SKM-1 (cell line): ENCODE data around the gene CLTA.

Experiments
- DNase-seq: peaks from one replicate; lab custom pipeline; 2025; ENCODE audit not compliant: unreplicated experiment; lab: John Stamatoyannopoulos, UW

The CLTA gene

GRCh38 chr9:36188212-36188611 is 2.5 kb upstream of the CLTA start:
- no peak for DNase-seq

DNA sequence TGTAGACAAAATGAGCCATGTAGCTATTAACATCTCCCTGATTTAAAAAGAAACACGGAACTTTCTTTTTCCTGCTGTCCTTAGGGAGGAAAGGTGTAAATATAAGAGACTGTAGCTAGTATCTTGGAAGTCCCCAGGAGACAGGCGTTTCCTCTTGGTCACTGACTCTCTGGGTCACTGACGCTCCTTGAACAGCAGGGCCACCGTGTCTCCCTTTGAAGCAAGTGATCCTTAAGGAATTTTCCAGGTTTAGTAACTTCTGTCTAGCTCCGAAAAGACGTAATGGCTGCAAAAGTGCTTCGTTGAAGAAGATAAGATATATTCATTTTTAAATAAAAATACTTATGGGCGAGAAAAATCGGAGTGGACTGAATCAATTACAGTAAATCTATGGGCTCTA is 745 bp upstream of the CLTA start:
- no peak for DNase-seq

DNA sequence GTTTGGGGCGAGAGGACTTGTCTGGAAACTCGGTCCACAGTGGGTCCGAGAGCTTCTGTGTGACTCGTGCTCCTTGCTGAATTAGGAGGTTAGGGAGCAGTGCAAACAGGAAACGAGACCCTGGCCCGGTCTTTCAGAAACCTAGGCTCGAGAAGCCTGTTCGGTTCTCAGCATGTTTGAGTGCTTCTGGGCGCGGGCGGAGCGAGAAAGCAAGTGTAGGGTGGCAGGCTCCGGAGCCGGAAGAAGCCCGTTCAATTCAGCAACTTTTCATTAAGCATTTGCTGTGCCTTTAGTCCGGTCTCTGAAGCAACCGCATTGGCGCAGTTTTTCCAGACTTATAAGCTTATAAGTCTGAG is 547 bp downstream of the CLTA start:
- no peak for DNase-seq

- DNase-seq, result no peak
These were observed 965 bp downstream of the CLTA start for GRCh38 chr9:36191686-36192085.

GRCh38 chr9:36192196-36192595 is 1.5 kb downstream of the CLTA start:
- no peak for DNase-seq

GRCh38 chr9:36193023-36193422 is 2.3 kb downstream of the CLTA start:
- no peak for DNase-seq

DNA sequence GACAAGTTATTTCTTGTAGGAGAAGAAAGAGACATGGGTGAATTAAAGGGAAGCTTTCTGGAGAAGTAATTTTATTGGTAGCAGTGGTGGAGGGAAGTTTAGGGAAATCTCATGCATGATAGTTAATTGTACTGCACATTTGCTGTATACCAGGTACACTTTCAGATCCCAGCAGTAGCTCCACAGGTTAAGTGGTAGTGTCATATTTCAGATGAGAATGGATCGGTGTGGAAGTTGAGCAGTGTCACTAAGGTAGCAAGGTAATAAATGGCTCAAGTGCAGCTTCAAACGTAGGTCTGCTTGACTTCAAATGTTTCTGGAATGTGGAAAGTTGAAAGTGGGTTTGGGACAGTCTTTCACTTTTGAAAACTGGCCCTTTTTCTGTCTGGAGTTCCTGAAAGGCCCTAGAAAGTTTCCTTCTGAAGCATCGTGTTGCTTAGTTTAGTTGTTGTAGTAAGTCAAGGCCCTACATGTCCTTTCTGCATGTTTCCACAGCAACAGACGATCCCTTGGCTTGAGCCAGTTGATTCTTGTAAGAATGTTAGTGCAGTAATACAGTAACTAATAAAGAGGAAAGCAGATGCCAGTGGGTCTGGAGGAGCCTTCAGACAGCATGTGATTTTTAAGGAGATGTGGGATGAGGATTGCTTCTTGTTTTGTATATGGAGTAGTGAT is 3.7 kb downstream of the CLTA start:
- no peak for DNase-seq

- DNase-seq, result no peak
These were observed 14.3 kb downstream of the CLTA start for GRCh38 chr9:36204906-36205547.

DNA sequence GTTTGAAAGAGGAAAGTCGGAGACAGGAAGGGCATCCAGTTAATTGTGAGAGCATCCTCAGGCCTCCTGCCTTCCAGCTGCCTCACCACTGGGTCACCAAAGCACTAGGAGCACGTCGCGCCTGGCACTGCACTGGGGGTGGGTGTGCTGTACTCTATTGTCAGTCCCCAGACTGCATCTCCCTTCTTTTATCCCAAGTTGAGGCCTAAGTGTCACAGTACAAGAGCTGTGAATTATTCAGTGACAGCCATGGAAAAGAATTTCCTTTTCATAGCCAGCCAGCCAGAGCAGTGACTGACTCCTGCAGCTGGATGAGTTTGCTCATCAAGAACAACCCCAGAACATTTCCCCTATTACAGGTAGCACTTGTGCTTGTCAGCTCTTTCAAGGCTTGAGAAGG is 16.3 kb downstream of the CLTA start:
- DNase-seq, result no peak

GRCh38 chr9:36207546-36208012 is 16.9 kb downstream of the CLTA start:
- DNase-seq, result no peak

DNA sequence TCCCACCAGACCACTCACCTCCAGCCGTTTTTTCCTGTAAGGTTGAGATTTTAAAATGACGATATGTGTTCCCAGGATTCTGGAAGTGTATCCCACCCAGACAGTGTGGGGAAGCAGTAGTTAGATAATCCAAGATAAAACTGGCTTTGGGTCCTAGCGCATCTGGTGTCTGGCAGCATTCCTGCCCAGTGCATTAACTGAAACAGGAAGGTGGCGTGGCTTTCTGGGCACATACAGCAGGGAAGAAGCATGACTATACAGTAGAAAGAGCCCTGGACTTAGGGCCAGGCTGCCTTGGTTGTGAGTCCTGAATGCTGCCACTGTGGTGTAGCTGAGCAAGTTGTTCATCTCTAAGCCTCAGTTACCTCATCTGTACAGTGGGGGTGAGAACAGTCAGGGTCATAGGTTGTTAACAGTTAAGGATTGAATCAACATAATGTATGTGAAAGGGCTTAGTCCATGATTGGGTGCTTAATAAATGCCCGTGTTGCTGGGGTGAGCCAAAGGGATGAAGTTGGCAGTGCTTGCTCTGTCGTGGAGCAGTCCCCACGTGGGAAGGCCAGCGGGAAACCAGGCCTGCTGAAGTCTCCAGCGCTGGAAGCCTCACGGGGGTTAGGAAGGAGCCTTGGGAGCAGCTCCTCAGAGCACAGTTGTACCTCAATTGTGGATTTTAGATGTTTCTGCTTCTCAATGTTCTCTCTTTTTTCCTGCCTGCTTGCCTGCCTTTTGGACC is 18.0 kb downstream of the CLTA start:
- no peak for DNase-seq

DNA sequence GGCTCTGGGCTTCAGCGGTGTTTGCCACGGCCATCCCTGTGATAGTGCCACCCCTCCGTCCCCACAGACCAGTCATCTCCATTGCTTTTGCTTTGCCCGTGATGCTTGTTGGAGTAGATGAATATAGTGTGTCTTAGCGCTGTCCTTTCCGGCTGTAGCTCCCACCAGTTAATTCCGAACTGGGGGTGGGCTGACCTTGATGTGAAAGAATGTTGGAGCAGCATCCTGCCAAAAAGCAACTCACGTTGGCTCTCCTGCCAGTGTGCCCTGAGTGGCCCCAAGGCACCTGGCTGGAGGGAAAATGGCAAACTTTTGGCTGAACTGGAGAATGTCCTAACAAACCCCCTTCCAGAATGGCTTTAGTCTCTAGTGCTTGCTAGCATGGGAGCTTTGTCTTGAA is 20.0 kb downstream of the CLTA start:
- no peak for DNase-seq

DNA sequence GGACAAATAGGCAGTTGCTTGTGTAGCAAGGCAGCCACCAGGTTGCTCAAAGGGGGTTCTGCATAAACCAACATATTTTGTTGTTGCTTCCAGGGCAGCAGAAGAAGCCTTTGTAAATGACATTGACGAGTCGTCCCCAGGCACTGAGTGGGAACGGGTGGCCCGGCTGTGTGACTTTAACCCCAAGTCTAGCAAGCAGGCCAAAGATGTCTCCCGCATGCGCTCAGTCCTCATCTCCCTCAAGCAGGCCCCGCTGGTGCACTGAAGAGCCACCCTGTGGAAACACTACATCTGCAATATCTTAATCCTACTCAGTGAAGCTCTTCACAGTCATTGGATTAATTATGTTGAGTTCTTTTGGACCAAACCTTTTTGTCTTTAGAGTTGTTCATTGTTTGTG is 20.8 kb downstream of the CLTA start:
- no peak for DNase-seq

DNA sequence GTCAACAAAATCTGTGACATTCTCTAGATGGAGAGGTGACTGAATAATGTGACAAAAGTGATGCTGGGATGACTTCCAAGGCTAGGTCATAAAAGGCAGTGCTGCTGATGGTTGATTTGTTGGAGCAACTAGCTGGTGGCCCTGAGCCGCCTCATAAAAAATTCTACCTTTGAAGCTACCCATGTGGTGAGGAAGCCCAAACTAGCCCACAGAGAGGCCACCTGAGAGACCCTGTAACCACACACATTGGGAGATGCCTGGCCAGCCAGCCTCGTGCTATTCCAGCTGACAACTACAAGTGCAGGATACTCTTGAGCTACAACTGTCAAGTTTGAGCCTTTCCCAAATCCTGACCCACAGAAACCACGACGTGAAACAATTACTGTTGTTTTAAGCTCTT is 22.7 kb downstream of the CLTA start:
- DNase-seq, result no peak

GRCh38 chr9:36213989-36214388 is 23.3 kb downstream of the CLTA start:
- no peak for DNase-seq

DNA sequence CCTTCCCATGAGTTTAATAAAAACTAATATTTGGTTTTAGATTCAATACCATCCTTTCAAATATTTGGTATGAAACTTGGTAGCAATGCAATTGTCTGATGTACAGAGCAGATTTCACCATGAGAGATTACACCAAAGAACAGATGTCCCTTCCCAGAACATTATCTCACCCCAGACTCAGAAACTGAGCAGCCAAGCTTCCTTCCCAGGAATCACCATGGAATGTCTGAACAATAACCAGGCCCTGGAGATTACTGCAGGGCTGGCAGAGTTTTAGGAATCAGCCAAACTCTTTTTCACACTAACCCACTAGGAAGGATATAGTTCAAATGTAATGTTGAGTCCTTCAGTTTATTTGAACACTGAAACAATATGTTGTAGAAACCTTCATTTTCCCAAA is 23.9 kb downstream of the CLTA start:
- no peak for DNase-seq

DNA sequence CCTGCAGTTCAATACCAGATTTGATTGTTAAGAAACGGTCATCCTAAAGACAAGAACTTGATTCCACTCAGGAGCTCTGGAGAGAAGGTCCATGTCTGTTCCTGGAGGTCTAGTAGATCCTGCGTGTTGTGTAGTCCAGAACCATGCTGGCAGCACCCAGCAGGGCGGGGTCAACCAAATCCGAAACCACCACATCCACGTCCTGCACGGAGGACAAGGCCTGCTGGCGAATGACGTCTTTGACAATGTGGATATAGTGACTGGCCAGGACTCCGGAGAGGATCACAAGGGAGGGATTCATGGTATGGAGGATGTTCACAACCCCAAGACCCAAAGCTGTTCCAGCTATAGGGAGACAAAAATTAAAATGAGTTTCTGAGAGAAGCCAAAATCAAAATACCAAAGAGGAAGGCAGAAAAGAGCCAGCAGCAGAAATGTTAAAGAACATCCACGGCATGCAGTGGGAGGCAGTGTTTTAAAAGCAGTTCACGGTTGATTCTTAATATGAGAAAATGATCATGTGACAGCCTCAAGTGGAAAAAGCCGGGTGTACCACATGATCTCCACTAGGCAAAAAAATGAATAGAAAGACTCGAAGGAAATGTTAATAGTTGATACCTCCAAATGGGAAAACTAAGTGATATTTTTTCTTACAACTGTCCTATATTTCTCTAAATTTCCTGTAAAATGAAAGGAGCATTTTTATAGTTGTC is 26.7 kb downstream of the CLTA start:
- no peak for DNase-seq

DNA sequence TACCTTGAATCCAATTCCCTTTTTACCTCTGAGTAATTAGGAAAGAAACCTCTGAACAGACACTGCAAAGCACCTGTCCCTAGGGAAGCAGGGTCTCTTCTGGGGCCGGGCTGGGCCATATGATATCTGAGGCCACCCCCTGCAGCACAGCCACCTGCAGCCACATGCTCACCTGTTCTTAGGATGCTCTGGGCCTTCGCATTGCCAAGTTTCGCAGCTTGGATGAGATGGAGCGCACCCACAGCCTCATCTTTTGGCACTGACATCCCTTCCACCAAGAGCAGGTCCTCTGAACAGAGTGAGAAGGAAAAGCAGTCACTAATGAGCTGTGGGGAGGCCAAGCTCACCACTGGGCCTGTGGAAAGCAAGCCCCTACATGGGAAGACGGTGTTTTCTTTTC is 27.3 kb downstream of the CLTA start:
- no peak for DNase-seq

- DNase-seq, result no peak
These were observed 27.7 kb downstream of the CLTA start for GRCh38 chr9:36218411-36218901.

DNA sequence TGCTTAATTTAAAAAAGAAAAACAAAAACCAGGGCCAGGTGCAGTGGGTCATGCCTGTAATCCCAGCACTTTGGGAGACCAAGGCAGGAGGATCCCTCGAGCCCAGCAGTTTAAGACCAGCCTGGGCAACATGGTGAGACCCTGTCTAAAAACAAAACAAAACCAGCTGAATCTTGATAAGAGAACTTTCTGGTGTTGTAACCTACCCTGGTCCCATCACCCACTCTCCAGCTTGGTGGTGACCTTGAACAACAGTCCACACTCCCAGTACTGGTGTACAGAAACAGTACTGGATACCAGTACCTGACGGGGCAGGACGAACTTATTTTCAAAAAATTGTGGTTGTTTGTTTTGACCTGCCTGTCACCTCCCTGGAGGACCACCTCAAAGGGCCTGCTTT is 30.9 kb downstream of the CLTA start:
- no peak for DNase-seq

GRCh38 chr9:36222449-36222848 is 31.7 kb downstream of the CLTA start:
- no peak for DNase-seq

DNA sequence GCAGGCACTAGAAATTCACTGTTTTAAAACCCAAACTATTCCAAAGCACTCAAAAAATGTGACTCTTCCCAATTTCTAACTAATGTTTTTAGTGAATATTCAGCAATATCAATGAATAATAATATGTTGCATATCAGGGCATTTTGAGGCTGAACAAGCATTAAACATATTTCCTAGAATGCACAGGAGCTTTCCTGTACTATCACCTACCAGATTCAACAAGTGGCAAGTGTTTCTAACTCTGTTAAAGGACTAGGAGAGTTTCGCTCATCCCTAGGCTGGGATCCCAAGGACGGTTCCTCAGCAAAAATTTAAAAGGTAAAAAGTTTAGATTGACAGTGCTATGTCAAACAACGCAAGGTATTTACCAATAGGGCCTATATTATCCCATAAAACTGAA is 46.5 kb downstream of the CLTA start:
- DNase-seq, result no peak
